ENCODE measurements around the gene AADAT.
A peak's percentile ranks its signal among the peaks of the same experiment; 100 is the strongest.
"Not testable (repeated sequence)": the region's sequence is repeated elsewhere in the genome, so short reads cannot be mapped to it uniquely, and the experiment has no call there.

AADAT gene

DNA sequence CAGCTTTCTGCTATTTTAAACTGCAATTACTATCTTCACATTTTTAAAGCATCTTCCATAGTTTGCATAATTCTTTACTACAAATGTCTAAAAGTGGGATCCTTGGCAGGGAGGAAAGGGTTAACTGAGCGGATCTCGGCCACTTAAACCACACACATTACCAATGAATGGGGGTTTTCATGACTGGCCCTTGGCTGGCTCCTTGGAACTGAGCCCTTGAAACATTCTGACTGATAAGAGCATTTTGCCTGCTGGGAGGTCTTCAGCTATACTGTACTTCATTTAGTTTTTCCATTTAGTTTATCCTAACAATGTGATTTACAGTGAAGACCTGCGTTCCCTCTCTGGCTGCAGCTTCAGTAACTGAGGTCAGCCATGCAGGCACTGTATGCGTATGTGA lies 31.9 kb downstream of the AADAT start:
- no peaks in the 10 kb centered on the region for H3K9me3 Mint-ChIP-seq
- H3K4me3 Mint-ChIP-seq, result no peak overlapping the region
- H3K36me3 Mint-ChIP-seq, result no peaks in the 10 kb centered on the region
- H3K27me3 Mint-ChIP-seq, result peaks cover 4% of the 10 kb centered on the region
- no peaks in the 10 kb centered on the region for H3K4me1 Mint-ChIP-seq
- no peak overlapping the region for H3K27ac Mint-ChIP-seq

DNA sequence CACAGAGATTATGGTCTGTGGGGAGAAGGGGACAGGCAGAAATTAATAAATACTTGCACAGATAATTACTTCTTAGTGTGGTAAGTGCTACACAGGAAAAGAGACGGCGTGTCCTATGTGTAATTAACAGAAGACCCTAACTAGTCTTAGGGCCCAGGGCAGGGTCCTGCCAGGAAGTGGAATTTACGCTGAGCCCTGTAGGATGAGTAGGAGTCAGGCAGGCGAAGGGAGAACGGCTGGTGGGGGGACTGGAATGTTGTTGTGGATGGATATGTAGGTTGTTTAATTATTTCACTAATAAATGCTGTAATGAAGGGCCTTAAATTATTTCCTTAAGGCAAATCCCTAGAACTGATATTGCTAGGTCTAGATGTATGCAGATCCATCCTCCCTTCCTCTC lies 36.8 kb downstream of the AADAT start:
- Mint-ChIP-seq H3K27me3 (peaks cover 4% of the 10 kb centered on the region), H3K36me3 (no peaks in the 10 kb centered on the region), H3K4me3 (no peak overlapping the region), H3K9me3 (no peaks in the 10 kb centered on the region), H3K27ac (no peak overlapping the region), H3K4me1 (no peaks in the 10 kb centered on the region)

- peaks cover 4% of the 10 kb centered on the region for H3K27me3 Mint-ChIP-seq
- H3K4me3 Mint-ChIP-seq, result no peak overlapping the region
- no peak overlapping the region for H3K27ac Mint-ChIP-seq
- H3K36me3 Mint-ChIP-seq, result no peaks in the 10 kb centered on the region
- H3K9me3 Mint-ChIP-seq, result no peaks in the 10 kb centered on the region
- no peaks in the 10 kb centered on the region for H3K4me1 Mint-ChIP-seq
Observed at GRCh38 chr4:170051402-170051801, 38.4 kb downstream of the AADAT start.

- H3K4me3 Mint-ChIP-seq, result no peak overlapping the region
- H3K4me1 Mint-ChIP-seq, result no peaks in the 10 kb centered on the region
- no peaks in the 10 kb centered on the region for H3K9me3 Mint-ChIP-seq
- H3K27me3 Mint-ChIP-seq, result peaks cover under 1% of the 10 kb centered on the region
- no peak overlapping the region for H3K27ac Mint-ChIP-seq
- no peaks in the 10 kb centered on the region for H3K36me3 Mint-ChIP-seq
Observed at GRCh38 chr4:170049766-170050165, 40.0 kb downstream of the AADAT start.

GRCh38 chr4:170047771-170048354 lies 41.9 kb downstream of the AADAT start:
- no peak overlapping the region for H3K4me3 Mint-ChIP-seq
- no peak overlapping the region for H3K27ac Mint-ChIP-seq
- H3K4me1 Mint-ChIP-seq, result no peaks in the 10 kb centered on the region
- no peaks in the 10 kb centered on the region for H3K36me3 Mint-ChIP-seq
- no peaks in the 10 kb centered on the region for H3K27me3 Mint-ChIP-seq
- H3K9me3 Mint-ChIP-seq, result no peaks in the 10 kb centered on the region

GRCh38 chr4:170046156-170046555 lies 43.6 kb downstream of the AADAT start:
- H3K9me3 Mint-ChIP-seq, H3K27ac Mint-ChIP-seq, H3K4me3 Mint-ChIP-seq, H3K27me3 Mint-ChIP-seq, H3K36me3 Mint-ChIP-seq, H3K4me1 Mint-ChIP-seq: not testable (repeated sequence)

DNA sequence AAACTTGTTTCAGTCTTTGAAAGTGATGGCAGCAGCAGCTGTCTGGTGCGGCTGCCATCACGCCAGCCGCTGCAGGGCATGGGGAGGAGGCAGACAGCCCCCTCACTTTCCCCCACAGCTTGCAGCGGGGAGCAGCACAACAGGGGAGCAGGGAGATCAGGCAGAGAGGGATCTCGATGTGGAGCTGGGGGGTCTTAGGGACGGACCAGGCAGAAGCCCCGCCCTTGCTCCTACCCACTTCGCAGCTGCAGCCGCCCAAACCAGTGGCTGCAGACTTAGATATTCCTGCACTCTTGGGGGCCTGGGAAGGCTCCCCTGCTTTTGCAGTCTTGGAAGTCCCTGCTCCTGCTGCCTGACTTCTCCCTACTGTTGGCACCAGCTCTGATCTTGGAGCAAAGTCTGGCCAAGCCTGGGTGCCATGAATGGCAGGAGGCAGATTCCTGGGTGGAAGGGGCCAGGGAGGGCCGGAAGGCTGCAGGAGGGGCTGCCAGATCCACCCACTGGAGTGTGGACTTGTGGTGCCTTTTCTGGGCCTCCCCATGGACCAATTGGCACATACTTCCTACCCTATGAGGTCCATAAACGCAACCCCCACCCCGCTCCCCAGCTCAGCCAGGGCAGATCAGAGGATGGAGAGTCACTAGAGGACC lies 49.6 kb downstream of the AADAT start:
- H3K9me3 Mint-ChIP-seq, result no peaks in the 10 kb centered on the region
- no peaks in the 10 kb centered on the region for H3K4me1 Mint-ChIP-seq
- no peak overlapping the region for H3K4me3 Mint-ChIP-seq
- no peak overlapping the region for H3K27ac Mint-ChIP-seq
- H3K36me3 Mint-ChIP-seq, result no peaks in the 10 kb centered on the region
- no peaks in the 10 kb centered on the region for H3K27me3 Mint-ChIP-seq

- no peak overlapping the region for H3K27ac Mint-ChIP-seq
- H3K9me3 Mint-ChIP-seq, result no peaks in the 10 kb centered on the region
- no peaks in the 10 kb centered on the region for H3K4me1 Mint-ChIP-seq
- no peaks in the 10 kb centered on the region for H3K36me3 Mint-ChIP-seq
- no peak overlapping the region for H3K4me3 Mint-ChIP-seq
- no peaks in the 10 kb centered on the region for H3K27me3 Mint-ChIP-seq
Observed at GRCh38 chr4:170038769-170039168, 51.0 kb downstream of the AADAT start.

GRCh38 chr4:170038232-170038631 lies 51.5 kb downstream of the AADAT start:
- Mint-ChIP-seq H3K27me3 (no peaks in the 10 kb centered on the region), H3K4me3 (no peak overlapping the region), H3K36me3 (no peaks in the 10 kb centered on the region), H3K27ac (no peak overlapping the region), H3K9me3 (no peaks in the 10 kb centered on the region), H3K4me1 (no peaks in the 10 kb centered on the region)

DNA sequence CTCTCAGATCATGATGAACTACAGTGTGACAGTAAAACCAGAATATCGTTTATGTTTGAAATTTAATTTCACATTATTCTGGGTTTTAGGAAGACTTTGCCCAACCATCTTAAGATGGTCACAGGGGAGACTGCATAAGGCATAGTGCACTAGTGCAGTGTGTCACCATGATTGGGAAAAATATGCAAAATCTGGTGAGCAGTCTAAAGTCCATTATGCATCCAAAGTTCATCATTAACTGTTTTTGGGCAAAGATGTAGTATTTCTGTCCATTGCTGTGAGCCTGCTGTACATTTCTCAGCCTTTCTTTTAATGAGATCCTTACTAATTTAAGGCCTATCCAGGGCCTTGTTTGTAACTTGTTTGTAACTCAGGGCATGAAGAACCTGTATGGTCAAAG lies 52.3 kb downstream of the AADAT start:
- H3K4me1 Mint-ChIP-seq, result no peaks in the 10 kb centered on the region
- no peaks in the 10 kb centered on the region for H3K36me3 Mint-ChIP-seq
- no peak overlapping the region for H3K27ac Mint-ChIP-seq
- H3K27me3 Mint-ChIP-seq, result no peaks in the 10 kb centered on the region
- H3K4me3 Mint-ChIP-seq, result no peak overlapping the region
- H3K9me3 Mint-ChIP-seq, result no peaks in the 10 kb centered on the region

DNA sequence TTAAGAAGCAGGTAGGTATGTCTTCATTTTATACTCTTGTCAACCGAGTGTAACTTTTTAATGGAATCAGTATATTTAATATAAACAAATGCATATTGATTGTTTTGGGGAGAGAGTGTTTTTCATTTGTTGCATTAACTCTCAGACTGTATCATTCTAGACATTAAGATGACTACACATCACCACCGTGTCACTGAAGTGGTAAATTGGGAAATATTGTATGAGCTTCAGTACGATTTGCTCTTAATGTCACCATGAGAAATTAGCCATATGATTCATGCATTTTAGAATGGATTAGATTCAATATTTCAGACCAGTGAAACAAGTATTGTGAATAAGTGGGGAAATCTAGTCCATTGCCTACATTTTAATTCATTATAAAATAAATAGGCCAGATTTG lies 53.9 kb downstream of the AADAT start:
- Mint-ChIP-seq H3K27ac (no peak overlapping the region), H3K4me1 (no peaks in the 10 kb centered on the region), H3K4me3 (no peak overlapping the region), H3K27me3 (no peaks in the 10 kb centered on the region), H3K36me3 (no peaks in the 10 kb centered on the region), H3K9me3 (no peaks in the 10 kb centered on the region)

DNA sequence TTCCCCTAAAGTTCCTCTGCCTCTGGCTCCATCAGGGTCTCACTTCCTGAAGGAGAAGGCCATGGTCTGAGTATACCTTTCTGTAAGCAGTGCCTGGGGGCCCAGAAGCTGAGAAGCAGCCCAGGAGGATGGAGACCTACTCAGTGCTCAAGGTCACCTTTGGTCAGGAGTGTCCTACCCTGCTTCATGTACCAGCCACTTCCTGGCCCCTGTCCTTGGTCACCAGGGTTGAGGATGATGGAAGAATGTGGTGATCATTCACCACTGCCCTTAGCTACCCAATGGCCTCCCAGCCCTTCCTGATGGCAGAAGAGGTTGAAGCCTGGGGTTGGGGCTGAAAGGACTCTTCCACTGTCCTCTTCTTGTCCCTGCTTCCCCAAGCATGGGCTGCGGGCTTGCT lies 54.5 kb downstream of the AADAT start:
- H3K36me3 Mint-ChIP-seq, result no peaks in the 10 kb centered on the region
- no peaks in the 10 kb centered on the region for H3K4me1 Mint-ChIP-seq
- H3K27ac Mint-ChIP-seq, result no peak overlapping the region
- H3K4me3 Mint-ChIP-seq, result no peak overlapping the region
- H3K9me3 Mint-ChIP-seq, result no peaks in the 10 kb centered on the region
- no peaks in the 10 kb centered on the region for H3K27me3 Mint-ChIP-seq

- Mint-ChIP-seq H3K27ac (no peak overlapping the region), H3K36me3 (no peaks in the 10 kb centered on the region), H3K4me1 (no peaks in the 10 kb centered on the region), H3K9me3 (no peaks in the 10 kb centered on the region), H3K4me3 (no peak overlapping the region), H3K27me3 (no peaks in the 10 kb centered on the region)
Observed at GRCh38 chr4:170033999-170034398, 55.8 kb downstream of the AADAT start.

DNA sequence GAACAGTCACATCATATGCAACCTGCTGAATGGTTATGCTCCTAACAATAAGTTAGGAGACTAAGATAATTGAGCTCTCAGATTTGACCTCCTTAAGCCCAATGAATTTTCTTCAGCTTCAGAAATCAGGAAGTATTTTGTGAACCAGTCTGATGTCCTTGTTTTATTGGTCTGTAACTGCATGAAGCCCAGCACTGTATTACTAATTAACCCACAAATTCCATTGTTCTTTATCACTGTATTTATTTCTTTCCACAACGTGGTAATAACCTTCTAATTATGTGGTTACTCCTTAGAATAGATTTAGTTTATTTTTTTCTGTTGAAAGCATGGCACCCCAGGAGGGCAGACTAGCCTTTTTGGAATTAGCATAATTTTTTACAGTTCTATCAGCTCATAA lies 59.6 kb downstream of the AADAT start:
- H3K4me1 Mint-ChIP-seq, result peaks cover 10% of the 10 kb centered on the region
- H3K36me3 Mint-ChIP-seq, result no peaks in the 10 kb centered on the region
- no peak overlapping the region for H3K4me3 Mint-ChIP-seq
- H3K9me3 Mint-ChIP-seq, result no peaks in the 10 kb centered on the region
- no peak overlapping the region for H3K27ac Mint-ChIP-seq
- peaks cover 2% of the 10 kb centered on the region for H3K27me3 Mint-ChIP-seq

- peaks cover 2% of the 10 kb centered on the region for H3K27me3 Mint-ChIP-seq
- no peaks in the 10 kb centered on the region for H3K9me3 Mint-ChIP-seq
- H3K27ac Mint-ChIP-seq, result peak overlapping the region; percentile 92
- peak overlapping the region; percentile 93 for H3K4me3 Mint-ChIP-seq
- H3K4me1 Mint-ChIP-seq, result peaks cover 10% of the 10 kb centered on the region
- H3K36me3 Mint-ChIP-seq, result no peaks in the 10 kb centered on the region
Observed at GRCh38 chr4:170027181-170027829, 62.5 kb downstream of the AADAT start.

GRCh38 chr4:170026253-170027021 lies 63.3 kb downstream of the AADAT start, which contains the start of gene MFAP3L:
MFAP3L (minus strand) TSS chr4:170026395; CDS start chr4:170005877, 20,518 bp downstream.
- Mint-ChIP-seq H3K4me1 (peaks cover 10% of the 10 kb centered on the region), H3K9me3 (no peaks in the 10 kb centered on the region), H3K27me3 (peaks cover 2% of the 10 kb centered on the region), H3K4me3 (peak within 1 kb of the TSS; percentile 93), H3K36me3 (no peaks in the 10 kb centered on the region), H3K27ac (peak within 1 kb of the TSS; percentile 92)

All from activated naive CD4-positive, alpha-beta T cell treated with anti-CD3 and anti-CD28 coated beads, Interleukin-2, amount 50 U/mL, for 24 hours (primary cell).